HG03135 (cell line): ENCODE results near the gene RTN4R.

Experiments
- ATAC-seq: cut with Tn5 transposase; IDR thresholded peaks from one replicate; pipeline ENCODE4 v1.9.1; 2021; ENCODE audit warnings: mild to moderate bottlenecking, moderate library complexity; ENCODE audit not compliant: unreplicated experiment

Gene RTN4R

DNA sequence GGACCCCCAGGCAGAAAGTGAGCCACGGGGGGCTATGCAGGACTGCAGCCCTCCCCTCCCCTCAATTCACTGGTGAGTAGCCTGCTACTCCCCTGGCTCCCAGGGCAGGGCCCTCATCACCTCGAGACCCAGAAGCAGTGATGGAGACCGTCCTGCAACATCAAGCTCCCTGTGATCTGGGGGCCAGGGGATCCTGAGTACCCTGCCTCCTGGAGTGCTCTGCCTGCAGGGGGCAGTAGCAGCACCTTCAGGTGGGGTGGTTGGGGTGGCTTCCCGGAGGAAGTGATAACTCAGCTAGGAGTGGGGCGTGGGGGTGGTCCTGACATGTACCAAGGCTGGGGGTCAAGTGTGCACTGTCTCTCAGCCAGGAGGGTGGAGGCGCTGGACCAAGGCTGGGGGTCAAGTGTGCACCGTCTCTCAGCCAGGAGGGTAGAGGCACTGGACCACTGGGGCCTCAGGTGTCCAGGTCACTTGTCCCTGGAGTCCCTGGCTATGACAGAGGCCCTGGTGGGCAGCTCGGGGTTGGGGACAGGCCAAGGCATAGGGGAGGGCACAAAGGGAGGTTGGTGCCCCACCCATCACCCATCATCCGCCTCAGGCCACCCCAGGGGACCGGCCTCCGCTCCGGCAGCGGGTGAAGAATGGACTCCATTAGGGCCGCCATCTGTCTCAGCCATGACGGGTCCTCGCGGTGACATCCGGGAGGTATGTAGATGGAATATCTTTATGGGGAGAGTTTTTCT is 9.4 kb downstream of the RTN4R start:
- no peak for ATAC-seq

GRCh38 chr22:20258021-20258299 is 10.2 kb downstream of the RTN4R start:
- no peak for ATAC-seq

GRCh38 chr22:20257212-20258020 is 10.7 kb downstream of the RTN4R start:
- ATAC-seq = no peak

DNA sequence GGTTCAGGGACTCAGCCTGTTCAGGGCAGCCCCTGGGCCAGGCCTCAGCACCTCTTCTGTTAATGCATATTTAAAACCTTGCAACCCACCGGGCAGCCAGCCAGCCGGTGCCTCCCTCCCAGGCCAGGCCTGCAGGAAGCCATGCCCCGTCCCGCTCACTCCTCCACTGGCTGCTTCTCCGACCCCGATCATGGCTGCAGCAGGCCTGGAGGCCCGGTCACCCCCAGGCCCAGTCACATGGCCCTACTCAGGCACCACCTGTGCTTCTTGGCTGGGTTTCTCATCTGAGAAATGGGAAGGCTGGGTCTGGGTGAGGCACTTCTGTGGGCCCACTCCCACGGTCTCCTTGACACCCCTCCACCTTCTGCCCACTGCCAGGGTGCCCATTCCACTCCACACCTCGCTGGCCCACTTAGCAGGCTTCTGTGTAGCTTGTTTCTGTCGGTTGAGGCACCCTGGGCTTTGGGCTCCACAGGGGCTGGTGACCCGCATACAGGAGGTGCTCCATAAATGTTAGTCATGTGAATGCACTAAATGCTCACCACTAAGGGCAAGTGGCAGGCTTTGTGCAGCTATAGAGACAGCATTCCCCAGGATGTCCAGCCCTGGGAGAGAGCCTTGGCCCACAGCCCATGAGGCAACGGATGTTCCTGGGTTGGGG is 11.4 kb downstream of the RTN4R start:
- ATAC-seq = no peak

DNA sequence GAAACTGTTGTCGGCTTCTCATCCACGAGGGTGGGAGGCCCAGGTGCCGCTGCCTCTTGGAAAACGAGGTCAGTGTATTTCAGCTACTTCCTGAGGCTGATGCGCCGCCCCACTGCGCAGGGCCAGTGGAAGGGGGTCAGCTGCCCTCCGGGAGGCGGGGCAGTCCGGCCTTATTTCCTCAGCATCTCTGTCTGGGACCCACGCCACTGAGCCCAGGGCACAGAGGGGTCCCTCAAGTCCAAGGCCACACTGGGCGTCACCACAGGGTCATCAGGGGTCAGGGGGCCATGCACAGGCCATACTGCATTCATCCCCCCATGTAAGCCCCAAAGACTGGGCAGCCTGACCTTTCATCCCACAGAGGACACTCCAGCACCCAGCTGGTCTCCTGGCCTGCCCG is 12.1 kb downstream of the RTN4R start:
- ATAC-seq = no peak

- no peak for ATAC-seq
Measured at GRCh38 chr22:20254975-20255946, 12.9 kb downstream of the RTN4R start.

GRCh38 chr22:20253161-20253560 is 15.0 kb downstream of the RTN4R start:
- no peak for ATAC-seq

DNA sequence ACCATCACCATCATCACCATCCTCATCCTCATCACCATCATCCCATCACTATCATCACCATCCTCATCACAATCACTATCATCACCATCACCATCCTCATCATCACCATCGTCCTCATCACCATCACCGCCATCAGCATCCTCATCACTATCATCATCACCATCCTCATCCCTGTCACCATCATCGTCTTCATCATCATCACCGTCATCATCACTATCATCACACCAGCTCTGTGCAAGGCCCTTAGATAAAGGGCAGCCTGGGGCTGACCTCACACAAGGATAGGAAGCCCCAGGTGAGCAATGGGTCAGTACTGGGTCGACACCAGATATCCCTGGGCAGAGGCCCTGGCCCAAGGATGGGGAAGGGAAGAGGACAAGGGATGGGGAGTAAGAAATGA is 16.1 kb downstream of the RTN4R start:
- no peak for ATAC-seq

DNA sequence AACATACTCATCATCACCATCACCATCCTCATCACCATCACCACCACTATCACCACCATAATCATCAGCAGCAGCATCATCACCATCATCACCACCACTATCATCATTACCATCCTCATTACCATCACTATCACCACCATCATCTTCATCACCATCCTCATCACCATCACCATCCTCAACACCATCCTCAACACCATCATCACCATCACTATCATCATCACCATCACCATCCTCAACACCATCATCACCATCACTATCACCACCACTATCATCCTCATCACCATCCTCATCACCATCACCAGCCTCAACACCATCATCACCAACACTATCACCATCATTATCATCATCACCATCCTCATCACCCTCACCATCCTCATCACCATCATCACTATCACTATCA is 16.6 kb downstream of the RTN4R start:
- ATAC-seq = no peak

- ATAC-seq = no peak
Measured at GRCh38 chr22:20249797-20250354, 18.2 kb downstream of the RTN4R start.

DNA sequence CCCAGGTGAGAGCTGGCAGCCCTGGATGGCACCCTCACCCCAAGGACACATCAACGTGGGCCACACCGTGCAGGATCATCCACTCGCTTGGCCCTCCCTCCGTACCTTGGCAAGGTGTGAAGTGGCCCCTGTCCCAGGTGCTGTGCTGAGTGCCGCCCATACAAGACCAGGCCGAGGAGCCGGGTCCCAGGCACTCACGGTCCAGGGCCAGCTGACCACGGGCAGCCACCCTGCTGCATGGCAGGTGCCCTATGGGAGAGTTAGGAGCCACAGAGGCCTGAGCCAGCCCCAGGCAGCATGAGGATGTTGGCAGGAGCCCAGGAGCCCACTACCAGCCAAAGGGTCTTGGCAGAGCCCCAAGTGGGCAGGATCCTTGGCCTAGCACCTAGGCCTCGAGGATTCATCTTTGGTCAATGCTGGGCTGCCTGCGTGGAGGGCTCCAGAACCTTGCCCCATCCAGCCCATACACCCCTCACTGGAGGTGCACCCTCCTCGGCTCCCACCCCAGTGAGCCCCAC is 19.6 kb downstream of the RTN4R start:
- no peak for ATAC-seq

DNA sequence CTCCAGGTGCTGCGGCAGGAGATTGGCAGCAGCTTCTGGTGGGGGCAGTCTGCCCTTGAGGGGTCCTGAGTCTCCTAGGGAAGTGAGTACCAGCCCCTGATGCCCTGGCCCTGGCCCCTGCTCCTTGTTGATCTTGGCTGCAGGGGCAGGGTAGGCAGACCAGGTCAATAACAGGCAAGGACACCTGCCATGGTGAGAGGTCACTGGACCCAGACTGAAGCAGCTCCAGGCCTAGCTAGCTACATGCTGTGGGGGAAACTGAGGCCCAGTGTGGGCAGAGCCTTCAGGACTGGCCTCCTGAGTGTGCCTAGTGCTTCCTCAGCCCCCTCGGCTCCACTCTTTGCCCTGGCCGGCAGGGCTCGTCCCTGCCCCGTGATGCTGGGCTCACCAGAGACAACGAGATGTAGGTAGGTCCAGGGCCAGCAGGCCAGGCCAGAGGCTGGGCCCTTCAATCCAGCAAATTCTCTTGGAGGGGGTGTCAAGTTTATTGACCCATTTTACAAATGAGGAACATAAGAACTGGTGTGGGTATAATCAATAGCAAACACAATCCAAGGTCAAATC is 20.4 kb downstream of the RTN4R start:
- no peak for ATAC-seq

GRCh38 chr22:20247010-20247505 is 21.1 kb downstream of the RTN4R start:
- no peak for ATAC-seq

DNA sequence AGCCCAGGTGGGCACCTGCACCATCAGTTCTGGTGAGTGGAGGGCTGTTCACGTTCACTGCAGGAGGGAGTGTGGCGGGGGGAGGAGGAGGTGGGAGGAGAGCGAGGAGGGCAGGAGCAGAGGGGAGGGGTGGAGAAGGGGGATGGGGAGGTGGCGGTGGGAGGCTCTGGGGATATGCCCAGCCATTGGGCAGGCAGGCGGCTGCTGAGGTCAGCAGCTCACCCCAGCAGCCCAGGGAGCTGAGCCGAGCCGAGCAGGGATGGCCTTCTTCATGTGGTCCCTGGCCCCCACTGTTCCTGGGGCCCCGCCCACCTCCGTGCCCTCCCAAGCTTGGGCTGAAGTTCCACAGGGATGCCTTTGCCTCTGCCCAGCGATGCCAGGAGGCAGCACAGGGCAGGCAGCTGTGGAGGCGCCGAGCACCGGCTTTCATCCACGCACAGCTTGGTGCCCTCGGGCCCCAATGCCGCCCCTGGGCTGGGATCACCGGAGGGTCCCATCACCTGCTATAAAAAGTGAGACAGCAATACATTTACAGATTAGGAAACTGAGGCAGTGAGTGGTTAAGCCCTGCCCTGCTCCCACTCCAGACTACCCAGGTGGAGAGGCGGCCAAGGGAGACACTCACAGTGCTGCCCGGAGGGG is 21.6 kb downstream of the RTN4R start:
- ATAC-seq = no peak

DNA sequence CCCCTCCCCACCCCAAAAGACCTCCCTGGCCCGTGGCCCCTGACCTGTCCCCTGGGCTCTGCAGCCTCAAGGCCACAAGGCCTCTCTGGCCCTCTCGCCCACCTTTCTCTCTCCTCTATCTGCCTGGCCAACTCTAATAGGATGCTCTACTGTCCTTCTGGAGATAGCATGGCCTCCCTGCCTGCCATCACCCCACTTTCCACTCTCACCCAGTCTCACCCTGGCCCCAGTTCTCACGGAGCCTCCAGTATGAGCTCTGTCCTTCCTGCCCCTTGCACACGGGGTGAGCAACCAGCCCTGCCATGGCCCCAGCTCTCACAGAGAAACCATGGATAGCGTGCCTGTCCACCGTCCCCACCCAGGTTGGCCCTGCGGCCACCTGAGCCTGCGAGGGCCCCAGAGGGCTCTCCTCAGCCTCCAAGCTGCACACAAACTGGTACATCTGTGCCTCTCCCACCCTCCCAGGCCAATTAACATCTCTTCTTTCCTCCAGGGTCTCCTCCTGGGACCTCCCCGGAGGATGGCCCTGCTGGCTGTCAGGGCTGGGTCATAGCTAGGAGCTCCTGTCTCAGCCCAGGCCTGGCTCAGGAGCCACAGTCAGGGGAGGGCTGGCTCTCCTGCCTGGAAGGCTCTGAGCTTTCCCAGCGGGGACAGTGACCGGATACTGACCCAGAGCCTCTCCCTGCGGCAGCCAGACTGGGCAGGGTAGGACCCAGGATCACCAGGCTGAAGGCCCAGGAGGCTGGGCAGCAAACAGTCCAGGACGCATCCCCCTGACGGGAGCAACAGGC is 22.3 kb downstream of the RTN4R start:
- no peak for ATAC-seq

GRCh38 chr22:20244691-20245576 is 23.2 kb downstream of the RTN4R start:
- no peak for ATAC-seq

DNA sequence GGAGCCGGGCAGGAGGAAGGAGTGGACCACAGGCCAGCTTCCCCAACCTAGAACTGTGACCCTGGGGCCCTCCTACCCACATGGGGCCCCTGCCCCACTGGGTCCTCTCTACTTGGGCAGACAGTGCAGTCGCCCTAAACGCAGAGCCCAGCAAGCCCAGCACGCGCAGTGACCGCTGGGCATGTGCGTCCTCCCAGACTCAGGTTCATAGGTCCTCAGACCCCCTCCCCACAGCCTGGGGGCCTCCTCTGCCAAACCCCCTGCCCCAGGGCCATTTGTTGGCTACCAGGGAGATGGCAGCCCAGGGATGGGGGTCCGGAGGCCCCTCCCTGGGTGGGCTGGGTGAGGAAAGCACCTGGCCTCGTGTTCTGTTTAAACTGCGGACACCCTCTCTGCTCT is 23.9 kb downstream of the RTN4R start:
- ATAC-seq = no peak
